HT-29 (cell line): ENCODE data around the gene RAB11FIP4. TPM values are rescaled to one million over a fixed set of nuclear protein-coding genes. Genes with fewer than 3 reads are reported as not detected.
A peak's percentile ranks its signal among the peaks of the same experiment; 100 is the strongest.

Experiments used
- DNase-seq: peaks from one replicate; pipeline ENCODE4 v3.0.0-alpha.2; 2015; ENCODE audit warnings: low spot score
- total RNA-seq: library from RNA; depleted of rRNA; stranded (reverse); fragments of >200 nt; shearing (Covaris generic); gene quantifications from 2 replicates; pipeline ENCODE4 v1.2.3, GENCODE V29; 2014

RAB11FIP4 gene
- total RNA-seq, 1 experiment from 2014 or later = 59.5 TPM

DNA sequence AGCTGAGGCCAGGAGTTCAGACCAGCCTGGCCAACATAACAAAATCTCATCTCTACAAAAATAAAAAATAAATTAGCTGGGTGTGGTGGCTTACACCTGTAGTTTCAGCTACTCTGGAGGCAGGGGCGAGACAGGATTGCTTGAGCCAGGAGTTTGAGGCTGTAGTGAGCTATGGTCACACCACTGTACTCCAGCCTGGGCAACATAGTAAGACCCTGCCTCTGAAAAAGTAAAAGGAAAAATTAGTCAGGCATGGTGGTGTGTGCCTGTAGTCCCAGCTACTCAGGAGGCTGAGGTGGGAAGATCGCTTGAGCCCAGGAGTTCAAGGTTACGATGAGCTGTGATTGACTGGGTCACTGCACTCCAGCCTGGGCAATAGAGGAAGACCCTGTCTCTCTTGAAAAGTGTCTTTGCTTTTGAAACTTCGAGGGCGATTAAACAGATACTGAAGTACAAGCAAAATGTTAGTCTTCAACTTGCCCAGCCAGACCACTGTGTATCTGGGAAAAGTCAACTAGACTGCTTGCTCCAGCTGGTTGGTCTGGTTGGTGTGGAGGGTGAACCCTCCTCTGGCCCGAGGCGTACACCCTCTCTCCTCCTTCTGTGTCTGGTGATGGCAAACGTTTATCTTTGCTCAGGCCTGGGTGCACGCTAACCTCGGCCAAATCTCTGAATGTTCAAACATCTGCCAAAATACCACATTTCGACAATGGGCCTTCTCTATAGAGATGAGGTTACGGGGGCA lies 174.9 kb downstream of the RAB11FIP4 start:
- DNase-seq = no peak

- no peak for DNase-seq
These were observed 175.5 kb downstream of the RAB11FIP4 start for GRCh38 chr17:31566992-31567373.

- no peak for DNase-seq
These were observed 176.6 kb downstream of the RAB11FIP4 start for GRCh38 chr17:31568121-31568520.

DNA sequence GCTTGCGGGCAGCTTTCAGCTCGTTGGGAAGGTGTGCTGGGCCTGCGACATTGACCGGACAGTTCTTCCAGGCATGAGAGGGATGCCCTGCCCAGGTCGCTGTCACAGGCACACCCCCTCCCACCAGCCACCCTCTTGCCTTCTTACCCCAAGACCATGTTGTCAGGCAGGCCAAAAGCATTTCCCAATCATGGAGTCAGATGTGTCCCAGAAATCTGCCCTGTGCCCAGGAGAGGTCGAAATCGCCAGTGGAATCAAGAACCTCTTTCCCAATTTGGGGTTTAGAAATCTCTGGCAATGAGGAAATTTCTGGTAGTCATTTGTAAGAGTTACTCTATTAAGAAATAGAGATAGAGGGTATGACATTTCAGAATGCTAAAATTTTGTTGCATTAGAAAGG lies 177.1 kb downstream of the RAB11FIP4 start:
- DNase-seq = no peak

GRCh38 chr17:31570231-31570630 lies 178.8 kb downstream of the RAB11FIP4 start:
- no peak for DNase-seq

GRCh38 chr17:31570951-31571892 lies 179.7 kb downstream of the RAB11FIP4 start:
- no peak for DNase-seq

- no peak for DNase-seq
These were observed 180.9 kb downstream of the RAB11FIP4 start for GRCh38 chr17:31572341-31572740.

GRCh38 chr17:31573047-31573446 lies 181.6 kb downstream of the RAB11FIP4 start:
- DNase-seq = no peak

- DNase-seq = no peak
These were observed 182.4 kb downstream of the RAB11FIP4 start for GRCh38 chr17:31573861-31574260.

GRCh38 chr17:31574458-31574857 lies 183.0 kb downstream of the RAB11FIP4 start:
- no peak for DNase-seq

- no peak for DNase-seq
These were observed 183.6 kb downstream of the RAB11FIP4 start for GRCh38 chr17:31575043-31575442.

- no peak for DNase-seq
These were observed 187.8 kb downstream of the RAB11FIP4 start for GRCh38 chr17:31579265-31579664.

DNA sequence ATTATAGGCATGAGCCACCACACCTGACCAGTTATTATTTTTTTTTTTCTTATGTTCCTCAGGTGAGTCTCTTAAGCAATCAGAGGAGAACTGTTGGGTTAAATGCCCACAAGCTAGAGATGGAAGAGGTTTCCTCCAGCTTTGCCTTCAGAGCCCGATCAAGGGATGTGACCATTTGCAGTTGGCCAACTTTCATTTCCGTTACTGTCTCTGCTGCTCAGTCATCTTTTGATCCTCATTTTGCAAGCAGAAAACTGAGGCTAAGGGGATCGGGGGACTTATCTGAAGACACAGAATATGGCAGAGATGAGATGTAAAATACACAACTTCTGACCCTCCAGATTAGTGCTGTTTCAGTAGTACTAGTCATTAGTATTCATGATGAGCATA lies 188.8 kb downstream of the RAB11FIP4 start:
- DNase-seq = no peak

GRCh38 chr17:31580706-31581490 lies 189.4 kb downstream of the RAB11FIP4 start:
- DNase-seq = peak; percentile 84

DNA sequence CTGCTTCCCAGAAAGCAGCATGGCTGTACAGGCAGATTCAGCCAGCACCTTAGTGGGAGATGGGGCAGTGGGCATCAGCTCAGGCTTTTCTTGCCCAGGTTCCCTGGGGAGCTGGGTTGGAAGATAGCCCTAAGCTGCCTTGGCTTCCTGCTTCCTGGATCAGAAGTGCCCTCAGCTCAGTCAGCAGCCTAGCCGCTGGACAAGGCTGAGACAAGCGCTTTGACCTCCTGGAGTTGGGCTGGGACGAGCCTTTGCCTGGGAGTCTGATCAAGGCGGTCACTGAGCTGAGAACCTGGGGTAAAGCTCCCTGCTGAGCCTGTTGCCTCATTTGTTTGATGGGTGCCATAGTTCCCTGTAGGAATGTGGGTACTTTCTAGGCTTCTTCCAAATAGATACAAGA lies 190.0 kb downstream of the RAB11FIP4 start:
- DNase-seq = peak; percentile 22

DNA sequence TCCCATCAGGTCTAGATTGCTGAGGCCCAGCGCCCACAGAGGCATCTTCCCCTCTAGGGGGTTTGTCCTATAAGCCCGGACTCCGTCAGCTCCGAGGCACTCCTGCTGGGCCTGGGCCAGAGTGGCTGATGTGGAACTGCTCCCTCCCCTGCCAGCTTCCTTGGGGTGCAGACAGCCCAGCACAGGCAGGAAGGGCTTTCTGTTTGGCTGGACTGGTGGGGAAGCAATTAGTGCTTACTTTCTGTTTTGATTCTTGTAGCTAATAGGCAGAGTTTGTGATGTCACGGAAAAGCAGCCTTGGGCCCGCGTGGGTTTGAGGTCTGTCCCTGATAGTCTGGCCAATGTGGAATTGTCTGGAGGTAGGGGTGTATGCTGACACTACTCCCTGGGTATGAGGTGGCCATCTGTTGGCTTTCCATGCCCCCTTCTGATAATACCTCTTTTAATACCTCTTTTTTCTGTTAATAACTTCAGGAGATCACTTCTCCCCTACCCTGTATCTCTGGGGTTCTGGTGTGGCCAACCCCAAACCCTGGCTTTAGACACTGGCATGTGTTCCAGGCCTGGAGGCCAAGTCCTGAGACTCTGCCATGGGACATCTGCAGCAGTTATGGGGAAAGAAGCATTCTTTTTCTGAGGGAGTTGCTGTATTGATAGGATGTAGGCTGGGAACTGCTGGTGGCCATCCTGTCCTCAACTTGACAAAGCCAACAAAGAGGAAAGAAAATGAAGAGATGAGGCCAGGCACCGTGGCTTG lies 190.9 kb downstream of the RAB11FIP4 start:
- DNase-seq = no peak

GRCh38 chr17:31583772-31584356 lies 192.4 kb downstream of the RAB11FIP4 start:
- no peak for DNase-seq

DNA sequence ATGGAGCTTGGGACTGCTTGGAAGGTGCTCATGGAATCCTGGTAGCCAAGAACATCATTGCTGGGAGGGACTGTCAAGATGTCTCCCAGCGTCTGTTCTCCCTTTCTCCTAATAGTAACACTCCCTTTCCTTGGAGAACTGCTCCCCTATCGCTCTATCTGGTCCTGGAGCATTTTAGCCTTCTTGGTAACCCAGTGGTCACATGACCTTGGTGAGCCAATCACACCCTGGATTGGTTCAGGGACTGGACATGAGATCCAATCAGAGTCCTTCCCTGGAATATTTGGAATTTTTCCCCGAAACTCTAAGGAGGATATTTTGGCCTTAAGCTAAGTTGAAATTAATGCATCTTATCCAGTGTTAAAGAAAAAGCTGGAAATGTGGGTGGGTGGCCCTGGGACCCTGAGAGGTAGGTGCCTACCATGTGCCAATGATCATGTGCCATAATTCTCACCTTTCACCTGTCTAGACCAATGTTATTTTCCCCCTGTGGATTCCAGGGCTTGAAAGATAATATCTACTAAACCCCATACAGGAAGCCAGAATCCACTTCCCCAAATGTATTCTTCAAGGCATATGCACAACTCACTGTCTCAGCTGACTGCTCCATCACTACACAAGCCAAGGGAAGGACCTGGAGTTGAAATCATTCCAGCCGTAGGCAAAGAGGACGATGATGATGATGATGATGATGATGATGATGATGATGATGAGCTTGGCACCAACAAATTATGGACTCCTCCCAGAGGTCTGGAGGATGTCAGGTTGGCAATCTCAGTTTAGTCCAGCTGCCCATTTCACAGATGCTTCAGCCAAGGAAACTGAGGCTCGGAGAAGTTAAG lies 193.2 kb downstream of the RAB11FIP4 start:
- DNase-seq = no peak

DNA sequence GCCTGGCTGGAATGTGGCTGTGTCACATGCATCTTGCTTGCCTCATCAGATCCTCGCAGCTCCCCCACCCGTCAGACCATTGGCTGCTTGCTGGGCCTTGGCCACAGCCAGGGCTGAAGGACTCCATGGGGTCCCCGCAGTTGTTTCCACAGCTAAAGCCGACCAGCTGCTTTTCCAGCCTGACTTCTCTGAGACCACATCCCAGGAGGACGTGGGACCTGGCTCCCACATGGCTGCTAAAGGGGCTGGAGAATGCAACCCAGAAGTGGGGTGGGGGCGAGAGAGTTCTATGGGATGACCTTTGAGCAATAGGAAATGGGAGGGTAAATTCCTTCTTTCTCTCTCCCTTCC lies 193.8 kb downstream of the RAB11FIP4 start:
- DNase-seq = no peak

DNA sequence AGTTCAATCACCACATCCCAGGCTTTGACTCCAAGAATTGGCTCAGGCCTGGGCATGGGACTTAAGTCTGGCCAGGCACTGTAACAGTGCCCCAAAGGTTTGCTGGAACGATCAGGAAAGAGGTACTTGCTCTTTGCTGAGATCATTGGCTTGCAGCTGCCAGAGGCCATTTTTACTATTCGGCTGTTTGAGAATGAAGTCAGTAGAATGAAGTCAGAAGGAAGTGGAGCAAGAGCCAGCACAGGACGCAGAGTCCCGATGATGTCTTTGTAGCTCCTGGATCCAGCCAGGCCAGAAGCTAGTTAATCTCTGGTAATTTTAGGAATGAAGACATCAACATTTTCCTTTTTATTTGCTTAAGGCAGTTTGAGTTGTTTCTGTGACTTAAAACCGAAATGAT lies 195.5 kb downstream of the RAB11FIP4 start:
- DNase-seq = no peak
